Activated B cell treated with CpG ODN at 0.5 μM for 24 hours (primary cell): ENCODE measurements around the gene PDZRN4. TPM values are rescaled to one million over a fixed set of nuclear protein-coding genes. Genes with fewer than 3 reads are reported as not detected.

Source experiments
- ATAC-seq: fragments of 200-7000 bp; cut with Tn5 transposase; one replicate; pipeline ENCODE4 v1.10.0; 2021; ENCODE audit warnings: low read depth, mild to moderate bottlenecking, moderate library complexity
- CTCF ChIA-PET: fragments of 350-600 bp; sonication (Branson Sonifier 250); formaldehyde crosslinking; loops from one replicate; lab custom pipeline; 2021; ENCODE audit warnings: antibody characterized with exemption; lab: Charles Lee
- POLR2A ChIA-PET: fragments of 350-600 bp; sonication (Branson Sonifier 250); formaldehyde crosslinking; loops from one replicate; lab custom pipeline; 2021; ENCODE audit warnings: antibody characterized with exemption; lab: Charles Lee
- DNase-seq: peaks from one replicate; pipeline ENCODE4 v3.0.0; 2022
- H3K27ac Mint-ChIP-seq: one replicate; pipeline ENCODE4 v1.8.0; 2020; ENCODE audit warnings: mixed read lengths
- H3K27me3 Mint-ChIP-seq: one replicate; pipeline ENCODE4 v1.8.0; 2021; ENCODE audit warnings: mixed read lengths
- H3K36me3 Mint-ChIP-seq: one replicate; pipeline ENCODE4 v1.8.0; 2021; ENCODE audit warnings: low read depth, mixed read lengths
- H3K4me1 Mint-ChIP-seq: one replicate; pipeline ENCODE4 v1.8.0; 2021; ENCODE audit warnings: mixed read lengths
- H3K4me3 Mint-ChIP-seq: one replicate; pipeline ENCODE4 v1.8.0; 2020; ENCODE audit warnings: mild to moderate bottlenecking, mixed read lengths
- H3K9me3 Mint-ChIP-seq: one replicate; pipeline ENCODE4 v1.8.0; 2020; ENCODE audit warnings: mixed read lengths
- CTCF ChIP-seq: fragments of 200-600 bp; IDR thresholded peaks from one replicate; pipeline ENCODE4 v1.8.0; 2022; ENCODE audit warnings: antibody characterized with exemption, mild to moderate bottlenecking
- intact Hi-C: fragments of 100-400 bp; cut with micrococcal nuclease; formaldehyde crosslinking; loops from one replicate; pipeline ENCODE4 v1.15.1; 2024
- total RNA-seq: library from RNA; stranded (reverse); gene quantifications from 2 replicates; pipeline ENCODE4 v1.2.3, GENCODE V29; 2022

The PDZRN4 gene
- total RNA-seq, 1 donor from 2014 or later, result not detected

GRCh38 chr12:41264281-41264680 lies 76.2 kb downstream of the PDZRN4 start:
- CTCF ChIA-PET, result interaction anchor here (1.2 to 1.4 kb wide), 2 partner anchors 760 to 1108 kb away, joined by 3 to 8 read pairs; no protein-coding TSS in a partner anchor
- no peaks in the 10 kb centered on the region for H3K27me3 Mint-ChIP-seq

GRCh38 chr12:41269056-41269455 lies 80.9 kb downstream of the PDZRN4 start:
- H3K27ac Mint-ChIP-seq, result no peak overlapping the region
- no peaks in the 10 kb centered on the region for H3K27me3 Mint-ChIP-seq
- DNase-seq, result no peak
- CTCF ChIA-PET, result interaction anchor here (0.6 to 1.1 kb wide), 2 partner anchors 9 to 31 kb away, joined by 3 to 4 read pairs; no protein-coding TSS in a partner anchor
- no peaks in the 10 kb centered on the region for H3K9me3 Mint-ChIP-seq
- TF ChIP-seq CTCF, result no peak
- no peaks in the 10 kb centered on the region for H3K36me3 Mint-ChIP-seq
- no peak overlapping the region for H3K4me3 Mint-ChIP-seq
- no peaks in the 10 kb centered on the region for H3K4me1 Mint-ChIP-seq
- POLR2A ChIA-PET, result no interaction called here
- intact Hi-C loops, result no loop called here
- no peak for ATAC-seq

More at GRCh38 chr12:41264281-41264680, 76.2 kb downstream of the PDZRN4 start:
- intact Hi-C loops, result loop anchor here (5.0 kb wide), 2 partner anchors 758 to 1068 kb away; no protein-coding TSS in a partner anchor
- H3K9me3 Mint-ChIP-seq, result no peaks in the 10 kb centered on the region
- POLR2A ChIA-PET, result no interaction called here
- ATAC-seq, result no peak
- DNase-seq, result no peak
- no peak for TF ChIP-seq CTCF
- H3K4me3 Mint-ChIP-seq, result no peak overlapping the region
- H3K27ac Mint-ChIP-seq, result no peak overlapping the region
- no peaks in the 10 kb centered on the region for H3K4me1 Mint-ChIP-seq
- H3K36me3 Mint-ChIP-seq, result no peaks in the 10 kb centered on the region

- intact Hi-C loops, result no loop called here
- peaks cover 5% of the 10 kb centered on the region for H3K27me3 Mint-ChIP-seq
These were observed 83.4 kb downstream of the PDZRN4 start for GRCh38 chr12:41271489-41271888.

GRCh38 chr12:41274643-41275042 lies 86.5 kb downstream of the PDZRN4 start:
- TF ChIP-seq CTCF, result no peak
- H3K27me3 Mint-ChIP-seq, result peaks cover 5% of the 10 kb centered on the region
- CTCF ChIA-PET, result interaction anchor here (1.6 to 4.3 kb wide), 2 partner anchors 749 to 1098 kb away, joined by 4 to 28 read pairs; no protein-coding TSS in a partner anchor
- intact Hi-C loops, result no loop called here
- no peak overlapping the region for H3K4me3 Mint-ChIP-seq
- DNase-seq (no peak), ATAC-seq (no peak)
- no peaks in the 10 kb centered on the region for H3K9me3 Mint-ChIP-seq
- H3K4me1 Mint-ChIP-seq, result no peaks in the 10 kb centered on the region
- POLR2A ChIA-PET, result no interaction called here
- H3K27ac Mint-ChIP-seq, result no peak overlapping the region
- H3K36me3 Mint-ChIP-seq, result no peaks in the 10 kb centered on the region

More at GRCh38 chr12:41271489-41271888, 83.4 kb downstream of the PDZRN4 start:
- no peak for DNase-seq
- Mint-ChIP-seq H3K9me3 (no peaks in the 10 kb centered on the region), H3K27ac (no peak overlapping the region), H3K36me3 (no peaks in the 10 kb centered on the region), H3K4me1 (no peaks in the 10 kb centered on the region), H3K4me3 (no peak overlapping the region)
- ChIA-PET POLR2A (no interaction called here), CTCF (no interaction called here)
- TF ChIP-seq CTCF, result no peak
- ATAC-seq, result no peak

- DNase-seq (no peak), ATAC-seq (peak; percentile 37)
- no peak for TF ChIP-seq CTCF
- H3K4me3 Mint-ChIP-seq, result no peak overlapping the region
- H3K27me3 Mint-ChIP-seq, result peaks cover 5% of the 10 kb centered on the region
- ChIA-PET CTCF (interaction anchor here (1.0 to 4.3 kb wide), 8 partner anchors 8 to 1292 kb away, joined by 3 to 28 read pairs (median 5); no protein-coding TSS in a partner anchor), POLR2A (no interaction called here)
- H3K36me3 Mint-ChIP-seq, result no peaks in the 10 kb centered on the region
- no peaks in the 10 kb centered on the region for H3K9me3 Mint-ChIP-seq
- H3K4me1 Mint-ChIP-seq, result peaks cover 3% of the 10 kb centered on the region
- intact Hi-C loops, result loop anchor here (1.0 to 2.0 kb wide), 6 partner anchors 747 to 1292 kb away; no protein-coding TSS in a partner anchor
- H3K27ac Mint-ChIP-seq, result no peak overlapping the region
These were observed 89.2 kb downstream of the PDZRN4 start for GRCh38 chr12:41277100-41277945.
